ENCODE data around the gene TMEM45A.
"Not testable (repeated sequence)": the region's sequence is repeated elsewhere in the genome, so short reads cannot be mapped to it uniquely, and the experiment has no call there.

DNA sequence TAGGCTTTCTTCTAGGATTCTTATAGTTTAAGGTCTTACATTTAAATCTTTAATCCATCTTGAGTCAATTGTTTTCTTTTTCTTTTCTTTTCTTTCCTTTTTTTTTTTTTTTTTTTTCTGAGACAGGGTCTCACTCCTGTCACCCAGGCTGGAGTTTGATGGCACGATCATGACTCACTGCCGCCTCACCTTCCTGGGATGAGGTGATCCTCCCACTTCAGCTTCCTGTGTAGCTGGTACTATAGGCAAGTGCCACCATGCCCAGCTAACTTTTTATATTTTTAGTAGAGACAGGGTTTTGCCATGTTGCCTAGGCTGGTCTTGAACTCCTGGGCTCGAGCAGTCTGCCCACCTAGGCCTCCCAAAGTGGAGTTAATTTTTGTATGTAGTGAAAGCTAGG is 49.0 kb downstream of the TMEM45A start:
- TF ChIP-seq, protein P1, sequence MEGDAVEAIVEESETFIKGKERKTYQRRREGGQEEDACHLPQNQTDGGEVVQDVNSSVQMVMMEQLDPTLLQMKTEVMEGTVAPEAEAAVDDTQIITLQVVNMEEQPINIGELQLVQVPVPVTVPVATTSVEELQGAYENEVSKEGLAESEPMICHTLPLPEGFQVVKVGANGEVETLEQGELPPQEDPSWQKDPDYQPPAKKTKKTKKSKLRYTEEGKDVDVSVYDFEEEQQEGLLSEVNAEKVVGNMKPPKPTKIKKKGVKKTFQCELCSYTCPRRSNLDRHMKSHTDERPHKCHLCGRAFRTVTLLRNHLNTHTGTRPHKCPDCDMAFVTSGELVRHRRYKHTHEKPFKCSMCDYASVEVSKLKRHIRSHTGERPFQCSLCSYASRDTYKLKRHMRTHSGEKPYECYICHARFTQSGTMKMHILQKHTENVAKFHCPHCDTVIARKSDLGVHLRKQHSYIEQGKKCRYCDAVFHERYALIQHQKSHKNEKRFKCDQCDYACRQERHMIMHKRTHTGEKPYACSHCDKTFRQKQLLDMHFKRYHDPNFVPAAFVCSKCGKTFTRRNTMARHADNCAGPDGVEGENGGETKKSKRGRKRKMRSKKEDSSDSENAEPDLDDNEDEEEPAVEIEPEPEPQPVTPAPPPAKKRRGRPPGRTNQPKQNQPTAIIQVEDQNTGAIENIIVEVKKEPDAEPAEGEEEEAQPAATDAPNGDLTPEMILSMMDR (conservative IDR thresholded peaks at IDR 0.05 in 1 of 2, IDR thresholded peaks at IDR 0.05 in 1 of 2; ENCODE audit: extremely low read depth in 1 of 2, insufficient read depth in 1 of 2, low read depth in 1 of 2, low read length in 2 of 2), result not testable (repeated sequence)
- TF ChIP-seq EZH2 (IDR thresholded peaks at IDR 0.05; ENCODE audit: borderline replicate concordance, low read length), result not testable (repeated sequence)
